Tibial nerve (tissue), 4 donors: ENCODE data around the gene RNFT2.

Source experiments
- EP300 ChIP-seq, 2 donors: sonication (generic); formaldehyde crosslinking; IDR thresholded peaks; one replicate each; pipeline ENCODE4 v1.6.1; 2017; ENCODE audit warnings: antibody characterized with exemption in 2 of 2, mild to moderate bottlenecking in 1 of 2
- POLR2A ChIP-seq, 2 donors: fragments of 450-650 bp; IDR thresholded peaks; one replicate each; pipeline ENCODE4 v1.6.1; 2017; ENCODE audit warnings: antibody characterized with exemption in 2 of 2, mild to moderate bottlenecking in 2 of 2, moderate library complexity in 2 of 2
- TF ChIP-seq, protein P1 (sequence below), 5 experiments: fragments of 200-600 bp in 3 of 5; fragments of 450-650 bp in 2 of 5; sonication (generic) in 3 of 5; IDR thresholded peaks; one replicate each; pipeline ENCODE4 v1.5.1; 2016 to 2019; ENCODE audit warnings: antibody characterized with exemption in 5 of 5, mild to moderate bottlenecking in 3 of 5, moderate library complexity in 2 of 5

- TF ChIP-seq, protein P1, sequence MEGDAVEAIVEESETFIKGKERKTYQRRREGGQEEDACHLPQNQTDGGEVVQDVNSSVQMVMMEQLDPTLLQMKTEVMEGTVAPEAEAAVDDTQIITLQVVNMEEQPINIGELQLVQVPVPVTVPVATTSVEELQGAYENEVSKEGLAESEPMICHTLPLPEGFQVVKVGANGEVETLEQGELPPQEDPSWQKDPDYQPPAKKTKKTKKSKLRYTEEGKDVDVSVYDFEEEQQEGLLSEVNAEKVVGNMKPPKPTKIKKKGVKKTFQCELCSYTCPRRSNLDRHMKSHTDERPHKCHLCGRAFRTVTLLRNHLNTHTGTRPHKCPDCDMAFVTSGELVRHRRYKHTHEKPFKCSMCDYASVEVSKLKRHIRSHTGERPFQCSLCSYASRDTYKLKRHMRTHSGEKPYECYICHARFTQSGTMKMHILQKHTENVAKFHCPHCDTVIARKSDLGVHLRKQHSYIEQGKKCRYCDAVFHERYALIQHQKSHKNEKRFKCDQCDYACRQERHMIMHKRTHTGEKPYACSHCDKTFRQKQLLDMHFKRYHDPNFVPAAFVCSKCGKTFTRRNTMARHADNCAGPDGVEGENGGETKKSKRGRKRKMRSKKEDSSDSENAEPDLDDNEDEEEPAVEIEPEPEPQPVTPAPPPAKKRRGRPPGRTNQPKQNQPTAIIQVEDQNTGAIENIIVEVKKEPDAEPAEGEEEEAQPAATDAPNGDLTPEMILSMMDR (IDR thresholded peaks at IDR 0.05), result no peak
- TF ChIP-seq POLR2A (IDR thresholded peaks at IDR 0.05) (no peak), EP300 (IDR thresholded peaks at IDR 0.05) (no peak)
These were observed 6.3 kb upstream of the RNFT2 start for GRCh38 chr12:116731801-116732200.
